GM12801 (cell line): ENCODE results near the gene GMEB1.

Source experiments
- CTCF ChIP-seq: IDR thresholded peaks from one replicate; pipeline ENCODE4 v1.5.1; 2011; ENCODE audit warnings: control low read depth; ENCODE audit not compliant: insufficient read length; ENCODE audit errors: extremely low read depth

GMEB1 gene

GRCh38 chr1:28744184-28744583 is 75.6 kb downstream of the GMEB1 start:
- TF ChIP-seq CTCF = no peak

- TF ChIP-seq CTCF = no peak
These were observed 77.1 kb downstream of the GMEB1 start for GRCh38 chr1:28745653-28746173.

- no peak for TF ChIP-seq CTCF
These were observed 81.7 kb downstream of the GMEB1 start for GRCh38 chr1:28750330-28750729.

- no peak for TF ChIP-seq CTCF
These were observed 82.9 kb downstream of the GMEB1 start for GRCh38 chr1:28751315-28752060.

GRCh38 chr1:28755701-28756100 is 87.1 kb downstream of the GMEB1 start:
- no peak for TF ChIP-seq CTCF

- no peak for TF ChIP-seq CTCF
These were observed 88.3 kb downstream of the GMEB1 start for GRCh38 chr1:28756846-28757245.

GRCh38 chr1:28758420-28758819 is 89.8 kb downstream of the GMEB1 start:
- TF ChIP-seq CTCF = no peak
